Peyer's patch (tissue), 4 donors: Measurements from ENCODE around the gene IRF3.

ENCODE experiments used
- CTCF ChIP-seq, 6 experiments: fragments of 450-650 bp in 4 of 6; fragments of 200-600 bp in 2 of 6; sonication (generic) in 1 of 6; IDR thresholded peaks; one replicate each; pipeline ENCODE4 v1.5.1; 2017 to 2019; ENCODE audit warnings: antibody characterized with exemption in 6 of 6, mild to moderate bottlenecking in 3 of 6, moderate library complexity in 1 of 6
- POLR2A ChIP-seq, 2 donors: fragments of 450-650 bp; IDR thresholded peaks; one replicate each; pipeline ENCODE4 v1.5.1; 2017; ENCODE audit warnings: antibody characterized with exemption in 2 of 2, mild to moderate bottlenecking in 2 of 2, moderate library complexity in 2 of 2

GRCh38 chr19:49688531-49689132 is 23.0 kb upstream of the IRF3 start:
- no peak for TF ChIP-seq CTCF (IDR thresholded peaks at IDR 0.05)
- no peak for TF ChIP-seq POLR2A (IDR thresholded peaks at IDR 0.05)
